GM23248 (cell line): ENCODE results near the gene PCSK4.

Source experiments
- EZH2 ChIP-seq: fragments of 200-600 bp; sonication (generic); IDR thresholded peaks from 2 replicates; pipeline ENCODE4 v1.6.1; 2018; ENCODE audit warnings: antibody characterized with exemption, mild to moderate bottlenecking; ENCODE audit not compliant: insufficient read depth, poor library complexity, severe bottlenecking
- EZH2phosphoT487 ChIP-seq: fragments of 200-600 bp; sonication (generic); IDR thresholded peaks from 2 replicates; pipeline ENCODE4 v1.6.1; 2018; ENCODE audit warnings: antibody characterized with exemption, moderate library complexity, mild to moderate bottlenecking, low read depth; ENCODE audit not compliant: insufficient read depth

DNA sequence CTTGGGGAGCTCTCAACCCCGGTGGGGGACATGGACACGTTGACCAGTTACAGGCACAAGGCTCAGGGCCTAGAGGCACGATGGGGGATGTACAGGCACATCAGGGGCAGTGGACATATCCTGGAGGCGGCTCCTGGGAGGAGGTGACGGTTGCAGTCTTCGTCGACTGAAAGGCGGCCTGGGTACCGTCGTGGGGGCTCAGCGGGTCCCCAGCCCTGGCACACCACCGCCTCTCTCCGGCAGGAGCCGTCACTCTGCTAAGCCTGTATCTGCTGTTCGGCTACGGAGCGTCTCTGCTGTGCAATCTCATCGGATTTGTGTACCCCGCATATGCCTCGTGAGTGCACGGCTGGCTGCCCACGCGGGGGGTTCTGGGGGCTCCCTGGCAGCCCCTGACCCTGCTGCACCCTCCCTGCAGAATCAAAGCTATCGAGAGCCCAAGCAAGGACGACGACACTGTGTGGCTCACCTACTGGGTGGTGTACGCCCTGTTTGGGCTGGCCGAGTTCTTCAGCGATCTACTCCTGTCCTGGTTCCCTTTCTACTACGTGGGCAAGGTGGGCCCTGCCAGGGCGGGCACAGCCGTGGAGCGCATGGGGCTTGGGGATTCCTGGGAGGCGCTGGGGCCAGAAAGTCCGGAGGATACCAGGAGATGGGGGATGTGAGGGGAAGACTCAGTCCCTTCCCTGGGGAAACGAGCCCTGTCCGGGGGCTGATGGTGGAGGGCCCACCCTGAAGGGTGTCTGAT, 5.1 kb upstream of the PCSK4 start:
- TF ChIP-seq EZH2phosphoT487 (no peak), EZH2 (no peak)
